Stimulated activated CD8-positive, alpha-beta memory T cell treated with anti-CD3 and anti-CD28 coated beads, Interleukin-2, amount 100 ng/mL, for 1 hour (primary cell): Measurements from ENCODE around the gene MAPK10.
"Not testable (repeated sequence)": the region's sequence is repeated elsewhere in the genome, so short reads cannot be mapped to it uniquely, and the experiment has no call there.

Experiments used
- DNase-seq, 2 donors: peaks; one replicate each; pipeline ENCODE4 v3.0.0-alpha.2; 2020; ENCODE audit warnings: low read depth in 2 of 2

MAPK10 gene

DNA sequence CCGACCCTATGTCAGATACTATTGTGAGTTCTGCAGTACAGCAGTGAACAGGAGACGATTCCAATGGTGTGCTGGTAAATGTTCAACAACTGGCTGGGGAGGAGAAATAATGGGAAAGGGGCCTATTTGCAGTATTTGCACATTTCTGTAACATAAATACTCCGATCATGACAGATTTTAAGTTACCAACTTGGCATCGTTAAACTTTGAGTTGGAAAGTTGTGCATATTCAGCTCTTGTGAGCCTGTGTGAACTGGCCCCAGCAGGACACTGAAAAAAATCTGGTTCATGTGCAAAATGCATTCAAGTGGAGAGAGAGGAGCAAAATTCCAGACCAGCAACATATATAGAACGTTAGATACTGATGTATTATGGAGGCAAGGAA, 175.0 kb downstream of the MAPK10 start:
- no peak for DNase-seq

DNA sequence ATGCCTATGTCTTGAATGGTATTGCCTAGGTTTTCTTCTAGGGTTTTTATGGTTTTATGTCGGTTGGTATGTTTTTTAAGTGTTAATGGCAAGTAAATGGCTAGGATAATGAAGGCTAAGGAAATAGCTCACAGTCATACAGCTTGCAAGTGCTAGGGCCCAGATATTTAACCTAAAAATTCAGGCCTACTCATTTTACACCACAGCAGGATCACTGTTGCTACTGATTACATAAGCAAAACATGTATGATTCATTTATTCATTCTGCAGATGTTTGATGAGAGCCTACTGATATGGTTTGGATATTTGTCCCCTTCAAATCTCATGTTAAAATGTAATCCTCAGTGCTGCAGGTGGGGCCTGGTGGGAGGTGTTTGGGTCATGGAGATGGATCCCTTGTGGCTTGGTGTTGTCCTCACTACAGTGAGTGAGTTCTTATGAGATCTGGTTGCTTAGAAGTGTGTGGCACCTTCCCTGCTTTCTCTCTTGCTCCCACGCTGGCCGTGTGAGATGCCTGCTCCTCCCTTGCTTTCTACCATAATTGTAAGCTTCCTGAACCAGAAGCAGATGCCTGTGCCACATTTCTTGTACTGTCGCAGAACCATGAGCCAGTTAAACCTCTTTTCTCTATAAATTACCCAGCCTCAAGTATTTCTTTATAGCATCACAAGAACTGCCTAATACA, 175.5 kb downstream of the MAPK10 start:
- no peak for DNase-seq

DNA sequence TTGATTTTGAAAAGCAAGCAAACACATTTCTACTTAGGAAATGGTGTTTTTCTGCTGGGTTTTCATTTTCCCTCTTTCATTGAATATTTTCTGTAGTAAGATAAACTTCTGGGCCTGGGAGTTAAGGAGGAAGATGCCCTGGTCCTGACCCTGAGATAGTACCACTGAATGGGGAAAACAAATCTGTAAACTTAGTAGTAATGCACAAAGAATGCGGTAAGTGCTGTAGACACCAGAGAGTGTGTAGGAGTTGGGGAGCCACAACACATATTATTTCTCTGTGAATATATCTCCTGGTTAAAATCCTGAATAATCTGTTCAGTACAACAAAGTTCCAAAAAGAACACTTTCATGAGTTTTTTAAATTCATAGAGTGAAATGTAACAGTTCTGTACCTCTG, 178.3 kb downstream of the MAPK10 start:
- DNase-seq = no peak

DNA sequence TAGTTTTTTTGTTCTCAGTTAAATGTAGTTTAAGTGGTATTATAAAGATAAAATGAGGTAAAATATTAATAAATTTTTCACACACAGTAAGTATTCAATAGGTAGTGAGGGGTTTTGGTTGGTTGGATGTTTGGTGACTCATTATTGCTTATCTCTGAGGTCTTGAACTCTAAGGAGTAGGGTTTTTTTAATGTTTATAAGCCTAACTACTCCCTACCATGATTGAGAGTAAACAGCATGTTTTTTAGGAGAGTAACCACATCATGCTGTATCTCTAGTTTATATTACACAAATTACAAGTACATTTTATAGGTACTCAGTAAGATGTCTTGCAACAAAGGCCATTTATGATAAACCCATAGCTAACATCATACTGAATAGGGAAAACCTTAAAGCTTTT, 181.6 kb downstream of the MAPK10 start:
- DNase-seq = no peak

DNA sequence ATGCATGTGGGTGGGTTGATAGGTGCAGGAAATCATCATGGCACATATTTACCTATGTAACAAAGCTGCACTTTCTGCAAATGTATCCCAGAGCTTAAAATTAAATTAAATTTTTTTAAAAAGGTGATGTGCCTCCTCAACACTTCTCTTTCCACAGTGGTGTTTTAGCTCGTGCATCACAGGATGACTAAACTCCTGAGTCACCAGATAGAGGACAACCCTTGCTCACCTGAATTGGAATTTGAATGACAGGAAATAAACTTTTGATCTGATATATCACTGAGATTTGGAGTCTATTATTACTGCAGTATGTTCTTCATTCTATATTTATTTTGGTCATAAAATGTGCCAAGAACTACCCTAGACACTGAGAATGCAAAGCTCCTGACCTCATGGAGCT, 185.3 kb downstream of the MAPK10 start:
- no peak for DNase-seq

DNA sequence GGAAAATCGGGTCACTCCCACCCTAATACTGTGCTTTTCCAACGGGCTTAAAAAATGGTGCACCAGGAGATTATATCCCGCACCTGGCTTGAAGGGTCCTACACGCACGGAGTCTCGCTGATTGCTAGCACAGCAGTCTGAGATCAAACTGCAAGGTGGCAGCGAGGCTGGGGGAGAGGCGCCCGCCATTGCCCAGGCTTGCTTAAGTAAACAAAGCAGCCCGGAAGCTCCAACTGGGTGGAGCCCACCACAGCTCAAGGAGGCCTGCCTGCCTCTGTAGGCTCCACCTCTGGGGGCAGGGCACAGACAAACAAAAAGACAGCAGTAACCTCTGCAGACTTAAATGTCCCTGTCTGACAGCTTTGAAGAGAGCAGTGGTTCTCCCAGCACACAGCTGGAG, 191.5 kb downstream of the MAPK10 start:
- not testable (repeated sequence) for DNase-seq

DNA sequence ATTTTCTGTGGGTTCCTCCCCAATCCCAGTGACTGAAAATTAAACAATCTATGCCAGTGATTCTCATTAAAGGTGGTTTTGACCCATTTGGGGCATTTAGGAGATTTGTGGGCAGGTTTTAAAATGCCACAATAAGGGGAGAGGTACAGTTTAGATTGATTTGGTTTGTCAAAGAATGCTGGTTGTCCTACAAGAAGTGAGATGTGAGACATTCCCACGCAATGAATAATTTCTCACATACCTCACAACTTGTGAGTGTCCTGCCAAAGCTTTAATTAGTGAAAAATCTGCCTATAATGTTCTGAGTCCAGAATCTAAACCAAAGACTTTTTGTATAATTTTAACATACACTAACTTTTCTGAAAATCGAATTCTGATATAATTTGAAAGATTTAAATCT, 199.4 kb downstream of the MAPK10 start:
- no peak for DNase-seq

DNA sequence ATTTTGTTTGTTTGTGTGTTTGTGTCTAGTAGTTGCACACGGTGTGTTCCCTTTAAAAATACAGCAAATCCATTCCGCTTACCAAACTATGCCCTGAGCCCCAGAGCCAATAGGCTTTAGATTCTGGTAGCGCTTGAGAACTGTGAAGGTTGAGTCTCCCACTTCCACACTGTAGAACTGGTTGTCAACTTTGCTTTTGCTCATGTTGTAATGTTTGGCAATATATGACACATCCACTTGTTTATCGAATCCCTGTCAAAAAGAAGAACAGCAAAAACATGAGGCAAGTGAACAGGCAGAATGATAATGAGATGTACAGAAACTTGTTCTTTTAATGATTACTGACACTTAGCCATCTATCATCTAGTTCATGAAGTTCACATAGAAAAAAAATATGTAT, 200.6 kb downstream of the MAPK10 start:
- DNase-seq = no peak

DNA sequence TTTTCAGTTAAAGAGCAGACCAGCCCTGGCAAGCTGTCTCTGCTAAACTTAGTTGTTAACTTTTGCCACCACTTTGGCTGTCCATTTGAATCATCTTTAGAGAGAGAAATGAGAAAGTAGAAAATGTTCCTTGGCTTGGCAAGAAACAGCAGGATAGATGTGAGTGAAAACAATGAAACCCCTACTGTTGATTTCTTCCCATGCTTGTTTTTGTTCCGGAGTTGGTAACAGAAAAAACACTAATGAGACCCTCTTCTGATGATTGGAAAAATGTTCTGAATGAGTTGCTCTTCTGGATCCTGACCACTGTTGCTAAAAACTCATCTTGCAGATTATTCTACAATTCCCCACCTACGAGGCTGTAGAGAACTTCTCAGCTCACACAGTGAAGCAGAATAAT, 203.3 kb downstream of the MAPK10 start:
- DNase-seq = no peak

DNA sequence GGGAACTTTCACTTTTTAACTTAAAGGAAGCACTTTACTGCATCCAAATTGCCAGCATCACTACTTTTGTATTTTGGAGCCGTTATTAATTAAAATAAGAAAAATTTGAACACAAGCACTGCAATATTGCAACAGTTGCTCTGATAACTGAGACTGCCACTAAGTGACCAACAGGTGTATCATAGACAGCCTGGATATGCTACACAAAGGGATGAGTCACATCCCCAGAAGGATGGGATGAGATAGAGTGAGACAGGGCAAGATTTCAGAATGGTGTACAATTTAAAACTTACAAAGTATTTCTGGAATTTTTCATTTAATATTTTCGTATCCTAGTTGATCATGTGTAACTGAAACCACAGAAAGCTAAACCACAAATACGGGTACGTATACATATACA, 204.1 kb downstream of the MAPK10 start:
- no peak for DNase-seq

DNA sequence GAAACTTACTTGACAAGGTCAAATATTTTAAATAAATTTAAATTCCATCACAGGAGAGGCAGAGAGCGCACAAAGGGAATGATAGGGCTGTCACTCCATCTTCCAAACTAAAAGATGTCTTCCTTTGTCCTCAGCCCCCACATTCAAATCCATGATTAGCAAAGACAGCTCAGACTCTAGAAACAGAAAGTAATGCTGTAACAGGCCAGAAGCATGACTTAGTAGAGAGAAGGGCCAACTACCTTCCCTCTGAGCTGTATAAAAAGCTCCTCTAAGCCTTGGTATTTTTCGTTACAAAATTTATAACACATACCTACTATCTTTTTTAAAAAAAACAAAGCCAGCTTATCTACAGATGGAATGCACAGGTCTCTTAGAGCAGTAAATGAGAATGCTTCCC, 207.4 kb downstream of the MAPK10 start:
- DNase-seq = no peak

DNA sequence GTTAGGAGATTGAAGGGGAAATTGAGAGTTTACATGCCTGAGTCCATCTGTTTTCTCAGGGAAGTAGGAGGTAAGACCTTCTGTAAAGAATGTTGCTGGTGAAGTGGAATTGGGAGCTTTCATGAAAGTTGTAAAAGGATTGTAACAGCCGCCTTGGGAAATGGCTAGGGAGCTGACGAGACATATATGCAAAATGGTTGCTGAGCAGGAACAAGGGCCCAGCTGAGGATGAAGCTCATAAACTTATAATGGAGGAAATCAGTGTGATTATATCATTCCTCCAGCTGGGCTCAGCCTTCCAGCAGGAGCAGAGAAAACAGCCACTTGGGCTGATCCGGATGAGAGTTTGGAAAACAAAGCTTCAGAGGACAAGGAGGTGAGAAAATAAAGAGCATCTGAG, 208.7 kb downstream of the MAPK10 start:
- no peak for DNase-seq

DNA sequence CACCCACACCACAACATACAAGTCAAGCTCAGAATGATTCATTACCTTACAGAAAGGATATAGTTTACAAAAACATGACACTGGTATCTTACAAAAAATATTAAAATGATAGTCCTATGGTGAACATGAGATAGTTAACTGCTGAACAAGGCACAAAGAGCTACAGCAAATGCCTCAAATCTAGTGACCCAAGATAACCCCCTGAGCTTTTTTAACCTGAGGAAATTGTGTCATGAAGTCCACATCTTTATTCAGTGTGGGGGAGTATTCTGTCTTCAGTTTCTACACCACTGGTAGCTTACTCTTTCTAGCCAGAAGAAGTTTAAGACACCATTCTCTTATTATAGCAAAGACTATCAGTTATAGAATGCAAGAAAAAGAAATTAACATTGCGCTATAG, 218.7 kb downstream of the MAPK10 start:
- DNase-seq = no peak

DNA sequence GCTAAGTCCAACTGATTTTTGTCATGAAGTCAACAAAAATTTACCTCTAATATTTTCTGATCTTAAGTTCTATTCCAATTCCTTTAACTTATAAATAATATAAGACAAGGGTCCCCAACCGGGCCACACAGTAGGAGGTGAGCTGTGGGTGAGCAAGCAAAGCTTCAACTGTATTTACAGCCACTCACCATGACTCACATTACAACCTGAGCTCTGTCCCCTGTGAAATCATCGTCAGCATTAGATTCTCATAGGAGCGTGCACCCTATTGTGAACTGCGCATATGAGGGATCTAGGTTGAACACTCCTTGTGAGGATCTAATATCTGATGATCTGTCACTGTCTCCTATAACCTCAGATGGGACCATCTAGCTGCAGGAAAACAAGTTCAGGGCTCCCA, 227.4 kb downstream of the MAPK10 start:
- no peak for DNase-seq

DNA sequence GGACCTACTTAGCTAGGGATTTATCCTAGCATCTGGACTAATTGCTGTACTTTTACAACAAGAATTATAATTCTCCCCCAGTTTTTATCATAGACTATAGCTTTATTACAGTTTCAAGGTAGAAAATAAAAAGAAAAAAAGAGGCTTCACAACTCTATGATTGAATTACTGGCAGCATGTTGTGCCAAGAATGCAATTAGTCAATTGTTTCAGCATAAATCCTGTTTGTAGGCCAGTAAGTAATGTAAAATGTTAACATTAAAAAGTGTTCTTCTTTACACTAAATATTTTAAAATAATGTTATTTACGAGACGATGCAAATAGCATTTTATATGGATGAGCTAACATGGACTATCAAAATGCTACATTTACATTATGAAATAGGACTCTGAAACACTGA, 228.4 kb downstream of the MAPK10 start:
- no peak for DNase-seq

DNA sequence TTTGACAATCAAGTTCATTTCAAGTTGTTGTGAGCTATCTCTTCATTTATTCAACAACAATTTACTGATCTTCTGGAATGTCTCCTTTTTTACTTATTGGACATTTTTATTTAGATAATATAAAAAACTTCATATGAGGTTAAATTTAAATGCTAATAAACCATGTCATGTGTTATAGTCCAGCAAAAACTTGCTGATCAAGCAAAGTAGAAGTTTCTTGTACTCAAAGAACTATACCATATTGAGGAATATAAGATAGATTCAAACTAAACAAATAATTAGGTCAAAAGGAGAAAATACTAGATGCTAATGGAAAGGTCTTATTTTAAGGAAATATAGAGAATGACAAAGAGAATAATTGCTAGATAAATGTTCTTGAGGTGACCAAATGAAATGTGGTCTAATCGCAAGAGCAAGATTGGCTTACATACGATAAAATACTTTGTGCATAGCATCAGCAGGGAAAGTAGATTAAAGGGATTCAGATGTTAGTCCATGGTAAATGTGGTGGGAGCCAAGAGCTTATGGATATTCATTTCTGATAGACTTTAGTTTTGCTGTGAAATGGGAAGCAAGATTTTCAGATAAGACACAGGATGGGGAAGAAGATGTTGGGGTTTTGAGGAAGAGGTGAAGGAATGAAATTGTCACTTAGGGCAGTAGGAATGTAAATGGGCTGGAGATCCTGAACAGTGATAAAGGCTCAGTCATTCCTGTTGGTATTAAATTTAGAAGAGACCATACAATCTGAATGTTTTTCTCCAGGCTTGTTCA, 229.5 kb downstream of the MAPK10 start:
- DNase-seq = no peak

DNA sequence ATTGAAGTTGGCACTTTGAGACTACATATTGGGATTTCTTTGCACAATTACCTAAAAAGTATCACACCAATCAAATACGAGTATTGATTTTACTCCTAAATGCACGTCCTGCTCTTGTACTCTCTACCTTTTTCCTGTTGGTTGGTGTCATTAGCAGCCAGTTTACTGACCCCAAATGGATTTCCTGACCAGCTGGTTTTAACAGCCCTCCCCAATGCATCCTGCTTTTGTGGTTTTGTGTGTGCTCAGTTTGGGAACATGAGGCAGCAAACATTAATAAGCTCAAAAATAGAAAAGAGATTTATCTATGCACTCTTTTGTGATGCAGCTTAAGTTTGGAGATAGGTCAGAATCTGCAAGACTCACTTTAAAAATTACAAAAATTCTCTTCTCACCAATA, 230.3 kb downstream of the MAPK10 start:
- no peak for DNase-seq

DNA sequence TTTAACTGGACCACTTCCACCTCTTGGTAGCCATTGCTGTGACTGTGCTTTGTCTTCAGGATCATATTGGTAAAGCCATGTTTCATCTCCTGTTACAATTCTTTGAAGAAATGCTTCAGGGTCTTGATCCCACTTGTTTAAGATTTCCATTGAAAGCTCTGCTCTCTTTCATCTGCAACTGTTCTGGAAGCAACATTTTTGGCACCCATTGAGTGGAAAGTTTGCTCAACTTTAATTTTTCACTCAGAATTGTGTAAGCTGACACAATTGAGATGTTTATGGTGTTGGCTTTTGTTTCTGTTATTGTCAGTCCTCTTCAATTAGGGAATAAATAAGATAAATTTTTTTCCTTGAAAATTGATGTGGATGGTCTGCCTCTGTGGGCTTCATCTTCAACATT, 237.4 kb downstream of the MAPK10 start:
- DNase-seq = no peak

DNA sequence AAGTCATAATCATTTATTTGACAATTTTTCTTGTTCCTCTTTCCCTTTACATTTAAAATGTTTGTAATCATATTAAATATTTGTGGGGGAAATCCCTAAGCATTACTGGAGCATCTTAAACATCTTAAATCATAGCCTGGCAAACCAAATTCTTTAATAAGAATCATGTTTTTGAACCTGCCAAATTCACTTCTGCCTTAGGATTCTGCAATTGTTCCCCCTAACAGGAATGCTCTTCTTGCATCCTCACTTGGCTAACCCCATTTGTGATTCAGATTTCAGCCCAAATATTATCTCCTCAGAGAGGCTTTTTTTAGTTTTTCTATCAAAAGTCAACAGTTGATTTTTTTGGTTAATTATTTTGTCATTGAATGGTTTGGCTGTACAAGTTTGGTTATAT, 241.1 kb downstream of the MAPK10 start:
- DNase-seq = no peak

DNA sequence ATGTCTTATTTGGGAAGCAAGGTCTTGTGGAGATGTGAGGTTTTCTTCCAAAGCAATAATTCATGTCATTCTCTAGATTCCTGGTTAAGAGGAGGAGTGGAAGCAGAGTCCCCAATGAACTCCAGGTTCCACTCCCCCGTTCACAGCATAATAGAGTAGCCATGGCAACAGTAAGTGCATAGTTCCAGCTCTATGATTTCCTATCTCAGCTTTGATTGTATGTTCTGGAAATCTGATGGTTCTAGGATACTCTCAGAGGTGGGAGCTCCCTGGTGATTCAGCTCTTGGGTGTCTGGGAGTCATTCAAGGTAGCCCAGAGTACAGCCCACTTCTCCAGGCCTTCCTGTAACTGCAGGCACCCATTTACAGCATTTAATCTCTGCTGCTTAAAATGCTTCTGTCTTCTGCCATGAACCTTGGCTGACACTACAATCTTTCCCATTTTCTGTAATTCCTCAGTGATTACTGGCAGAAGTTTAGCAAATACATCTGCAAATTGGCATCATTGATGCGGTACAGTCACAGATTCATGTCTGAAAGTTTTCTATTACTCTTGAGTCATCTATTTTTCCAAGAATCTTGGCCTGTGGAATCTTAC, 242.0 kb downstream of the MAPK10 start:
- DNase-seq = no peak

DNA sequence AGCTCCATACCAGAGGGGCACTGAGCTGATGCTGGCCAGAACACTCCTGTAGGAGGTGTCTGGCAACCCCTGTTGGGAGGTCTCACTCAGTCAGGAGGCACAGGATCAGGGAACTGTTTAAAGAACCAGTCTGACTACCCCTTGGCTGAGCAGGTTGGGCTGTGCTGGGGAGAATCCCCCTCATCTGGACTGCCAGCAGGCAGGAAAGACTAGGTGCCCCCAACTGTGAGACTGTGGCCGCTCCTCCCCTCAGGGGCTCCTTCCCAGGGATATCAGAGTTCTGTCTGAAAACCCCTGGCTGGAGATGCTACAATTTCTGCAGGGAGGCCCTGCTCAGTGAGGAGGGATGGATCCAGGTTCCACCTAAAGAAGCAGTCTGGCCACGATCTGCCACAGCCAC, 245.3 kb downstream of the MAPK10 start:
- no peak for DNase-seq

DNA sequence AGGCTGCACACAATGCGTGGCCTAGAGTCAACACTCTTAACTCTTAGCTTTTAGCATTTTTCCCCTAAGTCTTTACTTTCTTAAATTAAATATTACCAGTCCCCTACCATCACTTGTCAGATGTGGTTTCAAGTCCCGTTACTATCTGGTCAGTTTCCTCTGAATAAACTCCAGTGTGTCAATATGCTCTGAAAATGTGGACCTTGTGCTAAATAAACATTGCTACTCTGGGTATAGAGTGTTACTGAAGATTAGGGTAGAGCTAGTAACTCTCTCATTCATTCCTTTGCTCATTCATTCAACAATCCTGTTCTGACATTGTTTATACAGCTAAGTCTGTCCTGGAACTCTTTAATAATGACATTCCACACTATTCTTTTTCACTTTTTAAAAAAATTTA, 251.0 kb downstream of the MAPK10 start:
- DNase-seq = no peak

DNA sequence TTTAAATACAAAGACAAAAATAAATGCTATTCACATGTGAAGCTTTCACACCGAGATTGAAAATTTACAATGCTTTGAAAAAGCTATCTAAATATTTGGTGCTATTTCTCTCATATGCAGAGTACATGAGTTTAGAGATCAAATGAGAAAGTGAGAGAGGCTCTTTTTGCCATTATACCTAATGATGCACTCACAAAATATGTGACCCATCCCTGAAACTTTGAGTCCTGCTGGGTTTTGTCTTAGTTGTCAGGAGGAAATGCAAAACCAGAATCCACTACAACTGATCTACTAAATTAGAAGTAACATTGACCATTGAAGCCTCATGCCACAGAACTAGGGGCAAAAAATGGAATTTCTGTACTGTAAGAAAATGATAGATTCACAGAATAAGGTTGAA, 251.7 kb downstream of the MAPK10 start:
- DNase-seq = no peak
